Measurements from ENCODE around the gene AMPD3.

Gene AMPD3

GRCh38 chr11:10461276-10461790, 6.3 kb downstream of the AMPD3 start:
- no peak for DNase-seq (ENCODE audit: low read depth)

GRCh38 chr11:10462746-10463300, 7.8 kb downstream of the AMPD3 start:
- no peak for DNase-seq (ENCODE audit: low read depth)

- no peak for DNase-seq (ENCODE audit: low read depth)
Observed at GRCh38 chr11:10473371-10473770, 18.3 kb downstream of the AMPD3 start.

GRCh38 chr11:10474551-10474950, 19.5 kb downstream of the AMPD3 start:
- no peak for DNase-seq (ENCODE audit: low read depth)

GRCh38 chr11:10476342-10476741, 21.3 kb downstream of the AMPD3 start:
- DNase-seq (ENCODE audit: low read depth), result no peak

GRCh38 chr11:10476927-10477689, 22.0 kb downstream of the AMPD3 start:
- DNase-seq (ENCODE audit: low read depth), result no peak

- DNase-seq (ENCODE audit: low read depth), result no peak
Observed at GRCh38 chr11:10477690-10478046, 22.6 kb downstream of the AMPD3 start.

- DNase-seq (ENCODE audit: low read depth), result no peak
Observed at GRCh38 chr11:10478066-10478465, 23.0 kb downstream of the AMPD3 start.

GRCh38 chr11:10478574-10479550, 23.8 kb downstream of the AMPD3 start:
- peak; percentile 32 for DNase-seq (ENCODE audit: low read depth)

- no peak for DNase-seq (ENCODE audit: low read depth)
Observed at GRCh38 chr11:10480026-10480425, 25.0 kb downstream of the AMPD3 start.

- DNase-seq (ENCODE audit: low read depth), result no peak
Observed at GRCh38 chr11:10480760-10481159, 25.7 kb downstream of the AMPD3 start.

- no peak for DNase-seq (ENCODE audit: low read depth)
Observed at GRCh38 chr11:10481560-10482349, 26.7 kb downstream of the AMPD3 start.

- no peak for DNase-seq (ENCODE audit: low read depth)
Observed at GRCh38 chr11:10483174-10483573, 28.1 kb downstream of the AMPD3 start.

- no peak for DNase-seq (ENCODE audit: low read depth)
Observed at GRCh38 chr11:10483584-10483983, 28.5 kb downstream of the AMPD3 start.

GRCh38 chr11:10484461-10485180, 29.6 kb downstream of the AMPD3 start:
- no peak for DNase-seq (ENCODE audit: low read depth)

- DNase-seq (ENCODE audit: low read depth), result no peak
Observed at GRCh38 chr11:10485646-10486045, 30.6 kb downstream of the AMPD3 start.

GRCh38 chr11:10486161-10486840, 31.2 kb downstream of the AMPD3 start:
- no peak for DNase-seq (ENCODE audit: low read depth)

GRCh38 chr11:10487002-10487647, 32.1 kb downstream of the AMPD3 start:
- no peak for DNase-seq (ENCODE audit: low read depth)

GRCh38 chr11:10488121-10488933, 33.3 kb downstream of the AMPD3 start:
- no peak for DNase-seq (ENCODE audit: low read depth)
